Stimulated activated CD4-positive, alpha-beta T cell treated with anti-CD3 and anti-CD28 coated beads, Interleukin-1b, Interleukin-23, amount 100 ng/mL, for 48 hours (primary cell): ENCODE measurements around the gene HYAL1.

Source experiments
- DNase-seq: peaks from one replicate; pipeline ENCODE4 v3.0.0-alpha.2; 2020

HYAL1 gene

GRCh38 chr3:50256978-50257890, 46.1 kb downstream of the HYAL1 start:
- DNase-seq, result peak; percentile 43

- no peak for DNase-seq
These were observed 48.1 kb downstream of the HYAL1 start for GRCh38 chr3:50255251-50255615.

GRCh38 chr3:50254577-50255250, 48.7 kb downstream of the HYAL1 start:
- DNase-seq, result no peak

GRCh38 chr3:50251220-50251619, 52.2 kb downstream of the HYAL1 start:
- DNase-seq, result peak; percentile 73

GRCh38 chr3:50250514-50250913, 52.9 kb downstream of the HYAL1 start:
- no peak for DNase-seq
